Psoas muscle (tissue), 8 donors: Measurements from ENCODE around the gene DLX3. TPM values are rescaled to one million over a fixed set of nuclear protein-coding genes. Genes with fewer than 3 reads are reported as not detected.

Experiments used
- ATAC-seq, 4 donors: fragments of 200-7000 bp; cut with Tn5 transposase; one replicate each; pipeline ENCODE4 v1.9.1; 2020; ENCODE audit warnings: moderate library complexity in 3 of 4, mild to moderate bottlenecking in 2 of 4
- DNase-seq, 2 donors: peaks; one replicate each; pipeline ENCODE4 v3.0.0-alpha.2; 2020
- H3K27ac ChIP-seq: fragments of 200-600 bp; one replicate; pipeline ENCODE4 v1.8.0; 2022
- H3K27me3 ChIP-seq, 3 donors: fragments of 200-600 bp in 1 of 3; one replicate each; pipeline versions ENCODE4 v1.6.1 to v1.8.0; 2013 to 2022; ENCODE audit warnings: low read length in 2 of 3, mild to moderate bottlenecking in 2 of 3, moderate library complexity in 1 of 3; ENCODE audit not compliant: insufficient read depth in 3 of 3
- H3K36me3 ChIP-seq, 2 donors: fragments of 200-600 bp in 1 of 2; one replicate each; pipeline versions ENCODE4 v1.6.1 to v1.8.0; 2013 to 2022; ENCODE audit warnings: low read depth in 1 of 2, mild to moderate bottlenecking in 1 of 2, moderate library complexity in 1 of 2; ENCODE audit not compliant: insufficient read depth in 1 of 2
- H3K4me1 ChIP-seq: fragments of 200-600 bp; one replicate; pipeline ENCODE4 v1.8.0; 2022
- H3K4me3 ChIP-seq: fragments of 200-600 bp; one replicate; pipeline ENCODE4 v1.8.0; 2022; ENCODE audit warnings: mild to moderate bottlenecking
- H3K9me3 ChIP-seq: fragments of 200-600 bp; one replicate; pipeline ENCODE4 v1.8.0; 2022
- WGBS, 3 donors: extraction: QIAGEN DNeasy Blood & Tissue Kit; methylation state at CpG; one replicate each; pipeline versions ENCODE4 v1.1.6 to v1.1.7; 2013; 5-methylcytosine and 5-hydroxymethylcytosine counted together
- intact Hi-C, 2 donors: fragments of 100-400 bp; cut with DNase I; formaldehyde crosslinking; loops; one replicate each; pipeline versions ENCODE4 v1.11.0 to v1.14.2; 2022
- polyA plus RNA-seq, 3 donors: library from polyadenylated mRNA; stranded (reverse); fragments of 200-250 nt; gene quantifications; one replicate each; pipeline ENCODE4 v1.2.3, GENCODE V29; 2013
- total RNA-seq, 4 donors: library from RNA; stranded (reverse); fragmentation: NEBNext Ultra II Directional in 2 of 4; extraction: Animal tissue kit (Norgen Biotek cat#: 25700) in 2 of 4; gene quantifications; one replicate each; pipeline versions ENCODE4 v1.2.1 to v1.2.4, GENCODE V29; 2021 to 2023
- TF ChIP-seq, protein P1 (sequence below): fragments of 200-600 bp; IDR thresholded peaks from one replicate; pipeline ENCODE4 v1.8.0; 2022; ENCODE audit warnings: antibody characterized with exemption
- donor health status: healthy with polysubstance abuse.
- donor health status: DM: no; HTN: no; CAD: no; lungs with moderate emphysema.
- donor health status: Bipolar disorder and iron deficiency.
- donor health status: healthy.
- donor health status: DM: yes; HTN: yes; CAD: no.
- donor health status: DM: no; HTN: no; CAD: no.
- donor health status: DM: no; HTN: no; CAD: no.
- donor health status: DM: yes; HTN: yes; CAD: no.

DLX3 gene
- total and polyA plus RNA-seq, 7 donors = 0.03 TPM; not detected in 6

DNA sequence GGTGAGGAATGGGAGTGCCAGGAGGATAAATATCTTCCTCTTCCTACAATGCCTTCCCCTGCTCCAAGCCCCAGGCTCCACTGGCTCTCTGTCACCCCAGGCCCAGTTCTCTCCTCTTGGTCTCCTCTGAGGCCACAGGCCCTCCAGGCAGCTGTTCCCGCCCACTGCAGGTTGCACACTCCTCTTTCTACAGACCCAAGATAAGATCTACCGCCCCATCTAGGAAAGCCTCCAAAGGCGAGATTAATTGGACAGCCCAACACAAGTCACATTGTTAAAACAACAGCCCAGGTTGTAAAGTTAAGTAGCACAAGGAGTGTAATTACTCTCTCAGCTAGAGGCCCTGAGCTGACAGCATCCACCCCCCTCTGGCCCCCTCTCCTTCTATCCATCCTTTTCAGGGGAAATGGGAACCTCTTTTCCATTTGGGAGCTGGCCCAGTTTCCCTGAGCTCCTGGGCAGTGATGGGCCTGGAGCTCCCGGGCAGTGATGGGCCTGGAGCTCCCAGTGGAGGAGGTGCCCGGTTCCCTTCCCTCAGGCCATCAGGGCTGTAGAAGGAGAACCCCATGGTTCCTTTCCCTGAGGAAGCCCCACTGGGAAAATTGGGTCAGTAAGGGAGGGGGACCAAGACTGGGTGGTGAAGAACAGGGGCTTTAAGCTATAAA, 18.7 kb downstream of the DLX3 start:
- intact Hi-C loops = no loop called here
- no peak for DNase-seq
- TF ChIP-seq, protein P1, sequence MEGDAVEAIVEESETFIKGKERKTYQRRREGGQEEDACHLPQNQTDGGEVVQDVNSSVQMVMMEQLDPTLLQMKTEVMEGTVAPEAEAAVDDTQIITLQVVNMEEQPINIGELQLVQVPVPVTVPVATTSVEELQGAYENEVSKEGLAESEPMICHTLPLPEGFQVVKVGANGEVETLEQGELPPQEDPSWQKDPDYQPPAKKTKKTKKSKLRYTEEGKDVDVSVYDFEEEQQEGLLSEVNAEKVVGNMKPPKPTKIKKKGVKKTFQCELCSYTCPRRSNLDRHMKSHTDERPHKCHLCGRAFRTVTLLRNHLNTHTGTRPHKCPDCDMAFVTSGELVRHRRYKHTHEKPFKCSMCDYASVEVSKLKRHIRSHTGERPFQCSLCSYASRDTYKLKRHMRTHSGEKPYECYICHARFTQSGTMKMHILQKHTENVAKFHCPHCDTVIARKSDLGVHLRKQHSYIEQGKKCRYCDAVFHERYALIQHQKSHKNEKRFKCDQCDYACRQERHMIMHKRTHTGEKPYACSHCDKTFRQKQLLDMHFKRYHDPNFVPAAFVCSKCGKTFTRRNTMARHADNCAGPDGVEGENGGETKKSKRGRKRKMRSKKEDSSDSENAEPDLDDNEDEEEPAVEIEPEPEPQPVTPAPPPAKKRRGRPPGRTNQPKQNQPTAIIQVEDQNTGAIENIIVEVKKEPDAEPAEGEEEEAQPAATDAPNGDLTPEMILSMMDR = no peak
- no peak for ATAC-seq
- Histone ChIP-seq H3K4me3 (no peak overlapping the region), H3K9me3 (no peaks in the 10 kb centered on the region), H3K36me3 (no peaks in the 10 kb centered on the region), H3K4me1 (peaks cover 11% of the 10 kb centered on the region), H3K27me3 (peaks cover 0 to 81% (median 31%) of the 10 kb centered on the region in 3 donors), H3K27ac (no peak overlapping the region)
- 67 to 73% (median 69%) methylated on average over 5 of the region's 5 CpGs for WGBS, 3 donors

- Histone ChIP-seq H3K27ac (no peak overlapping the region), H3K4me1 (peaks cover 11% of the 10 kb centered on the region), H3K4me3 (no peak overlapping the region), H3K9me3 (no peaks in the 10 kb centered on the region), H3K27me3 (peaks cover 0 to 81% (median 35%) of the 10 kb centered on the region in 3 donors), H3K36me3 (no peaks in the 10 kb centered on the region)
- 72 to 89% (median 81%) methylated on average over 7 of the region's 7 CpGs for WGBS, 3 donors
- intact Hi-C loops = no loop called here
- ATAC-seq (no peak), DNase-seq (no peak)
- TF ChIP-seq, protein P1 = no peak
Observed at GRCh38 chr17:49975531-49975930, 19.5 kb downstream of the DLX3 start.

GRCh38 chr17:49973271-49973615, 21.8 kb downstream of the DLX3 start:
- Histone ChIP-seq H3K9me3 (no peaks in the 10 kb centered on the region), H3K27me3 (peaks cover 0 to 91% (median 44%) of the 10 kb centered on the region in 3 donors), H3K27ac (no peak overlapping the region), H3K36me3 (no peaks in the 10 kb centered on the region), H3K4me1 (peaks cover 11% of the 10 kb centered on the region), H3K4me3 (no peak overlapping the region)
- TF ChIP-seq, protein P1 = no peak
- DNase-seq (no peak), ATAC-seq (no peak)
- WGBS, 3 donors = 18 to 29% (median 21%) methylated on average over 2 of the region's 2 CpGs
- intact Hi-C loops = no loop called here

DNA sequence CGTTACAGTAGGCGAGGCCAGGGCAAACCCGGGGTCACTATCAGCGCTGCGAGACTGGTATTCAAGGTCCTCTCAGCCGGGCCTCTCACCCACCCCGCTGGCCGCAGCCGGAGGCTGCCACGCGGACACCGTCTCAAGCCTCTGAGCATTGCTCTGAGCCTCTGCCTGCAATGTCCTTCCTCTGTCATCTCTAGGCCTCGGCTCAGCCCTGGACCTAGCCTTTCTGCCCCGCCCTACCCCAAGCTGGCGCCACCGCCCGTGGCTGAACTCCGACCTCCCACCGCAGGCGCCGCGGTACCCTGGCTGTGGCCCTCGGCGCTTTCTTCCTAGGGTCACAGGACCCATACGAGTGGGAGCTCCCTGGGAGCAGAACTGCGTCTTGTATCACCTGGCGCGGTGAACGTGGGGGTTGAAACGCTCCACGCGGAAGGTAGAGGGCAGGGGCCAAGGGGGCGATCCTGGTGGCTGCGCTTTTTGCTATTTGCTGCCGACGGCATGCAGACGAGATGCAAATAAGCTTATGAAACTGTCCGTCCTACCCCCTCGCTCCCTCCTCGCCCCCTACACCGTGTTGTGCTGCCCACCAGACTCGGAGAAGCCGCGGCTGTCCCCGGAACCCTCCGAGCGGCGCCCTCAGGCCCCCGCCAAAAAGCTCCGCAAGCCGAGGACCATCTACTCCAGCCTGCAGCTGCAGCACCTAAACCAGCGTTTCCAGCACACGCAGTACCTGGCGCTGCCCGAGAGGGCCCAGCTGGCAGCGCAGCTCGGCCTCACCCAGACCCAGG, 22.3 kb downstream of the DLX3 start:
- Histone ChIP-seq H3K9me3 (no peaks in the 10 kb centered on the region), H3K27ac (no peak overlapping the region), H3K4me1 (peaks cover 11% of the 10 kb centered on the region), H3K4me3 (peak overlapping the region; percentile 18), H3K27me3 (peaks cover 0 to 93% (median 46%) of the 10 kb centered on the region in 3 donors), H3K36me3 (no peaks in the 10 kb centered on the region)
- ATAC-seq = peak in 1 of 4 donors; percentile 26
- 6 to 9% (median 7%) methylated on average over 49 to 57 of the region's 57 CpGs for WGBS, 3 donors
- TF ChIP-seq, protein P1 = no peak
- DNase-seq = no peak
- intact Hi-C loops = no loop called here
